T-helper 22 cell (primary cell): ENCODE data around the gene COX17.

Source experiments
- DNase-seq: peaks from one replicate; pipeline ENCODE4 v3.0.0-alpha.2; 2020; ENCODE audit warnings: low read depth

Gene COX17

DNA sequence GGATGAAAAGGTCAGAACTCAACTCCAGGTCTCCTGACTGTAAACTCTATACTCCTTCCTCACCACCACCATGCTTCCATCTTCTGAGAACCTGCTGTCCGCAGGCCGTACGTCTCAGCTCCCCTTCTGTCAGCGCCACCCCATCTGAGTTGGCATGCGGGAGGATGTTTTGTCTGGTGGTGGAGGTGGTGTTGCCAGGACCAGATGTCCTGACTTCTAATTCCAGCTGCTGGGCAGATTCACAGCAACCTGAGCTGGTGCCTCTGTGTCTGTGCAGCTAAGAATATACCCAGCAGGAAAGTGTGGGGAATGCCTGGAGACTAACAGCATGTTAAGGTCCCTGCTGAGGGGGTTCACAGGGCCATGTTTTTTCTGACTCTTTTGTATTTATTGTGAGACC is 56.3 kb downstream of the COX17 start:
- no peak for DNase-seq
